Stimulated activated CD8-positive, alpha-beta memory T cell treated with anti-CD3 and anti-CD28 coated beads, Interleukin-7, amount 100 ng/mL, for 24 hours (primary cell): ENCODE results near the gene GABARAPL2.
"Not testable (repeated sequence)": the region's sequence is repeated elsewhere in the genome, so short reads cannot be mapped to it uniquely, and the experiment has no call there.

Experiments used
- DNase-seq: peaks from one replicate; pipeline ENCODE4 v3.0.0-alpha.2; 2020; ENCODE audit warnings: low read depth

Gene GABARAPL2

DNA sequence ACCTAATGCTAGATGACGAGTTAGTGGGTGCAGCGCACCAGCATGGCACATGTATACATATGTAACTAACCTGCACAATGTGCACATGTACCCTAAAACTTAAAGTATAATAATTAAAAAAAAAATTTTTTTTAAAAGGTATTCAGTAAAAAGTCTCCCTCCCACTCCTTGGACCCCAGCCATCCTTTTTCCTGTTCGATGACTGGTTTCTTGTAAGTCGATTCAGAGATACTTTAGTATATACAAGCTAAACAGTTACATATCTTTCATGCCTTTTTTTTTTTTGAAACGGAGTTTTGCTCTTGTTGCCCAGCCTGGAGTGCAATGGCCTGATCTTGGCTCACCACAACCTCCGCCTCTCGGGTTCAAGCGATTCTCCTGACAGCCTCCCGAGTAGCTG is 25.7 kb downstream of the GABARAPL2 start:
- DNase-seq = not testable (repeated sequence)

DNA sequence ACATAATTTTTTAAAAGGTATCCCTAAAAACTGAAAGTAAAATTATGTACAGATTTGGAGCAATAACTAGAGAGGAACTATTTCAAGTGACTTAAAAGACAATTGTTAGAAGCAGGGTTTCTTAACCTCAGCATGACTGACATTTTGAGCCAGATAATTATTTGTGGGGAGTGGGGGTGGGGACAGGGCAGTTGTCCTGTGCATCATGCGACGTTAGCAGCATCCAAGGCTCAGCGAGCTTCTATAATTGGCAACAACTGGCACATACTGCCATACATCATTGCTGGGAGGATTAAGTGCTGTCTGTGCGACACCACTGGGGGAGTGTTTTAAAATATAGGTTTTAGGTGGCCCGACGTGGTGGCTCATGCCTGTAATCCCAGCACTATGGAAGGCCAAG is 27.1 kb downstream of the GABARAPL2 start:
- no peak for DNase-seq

DNA sequence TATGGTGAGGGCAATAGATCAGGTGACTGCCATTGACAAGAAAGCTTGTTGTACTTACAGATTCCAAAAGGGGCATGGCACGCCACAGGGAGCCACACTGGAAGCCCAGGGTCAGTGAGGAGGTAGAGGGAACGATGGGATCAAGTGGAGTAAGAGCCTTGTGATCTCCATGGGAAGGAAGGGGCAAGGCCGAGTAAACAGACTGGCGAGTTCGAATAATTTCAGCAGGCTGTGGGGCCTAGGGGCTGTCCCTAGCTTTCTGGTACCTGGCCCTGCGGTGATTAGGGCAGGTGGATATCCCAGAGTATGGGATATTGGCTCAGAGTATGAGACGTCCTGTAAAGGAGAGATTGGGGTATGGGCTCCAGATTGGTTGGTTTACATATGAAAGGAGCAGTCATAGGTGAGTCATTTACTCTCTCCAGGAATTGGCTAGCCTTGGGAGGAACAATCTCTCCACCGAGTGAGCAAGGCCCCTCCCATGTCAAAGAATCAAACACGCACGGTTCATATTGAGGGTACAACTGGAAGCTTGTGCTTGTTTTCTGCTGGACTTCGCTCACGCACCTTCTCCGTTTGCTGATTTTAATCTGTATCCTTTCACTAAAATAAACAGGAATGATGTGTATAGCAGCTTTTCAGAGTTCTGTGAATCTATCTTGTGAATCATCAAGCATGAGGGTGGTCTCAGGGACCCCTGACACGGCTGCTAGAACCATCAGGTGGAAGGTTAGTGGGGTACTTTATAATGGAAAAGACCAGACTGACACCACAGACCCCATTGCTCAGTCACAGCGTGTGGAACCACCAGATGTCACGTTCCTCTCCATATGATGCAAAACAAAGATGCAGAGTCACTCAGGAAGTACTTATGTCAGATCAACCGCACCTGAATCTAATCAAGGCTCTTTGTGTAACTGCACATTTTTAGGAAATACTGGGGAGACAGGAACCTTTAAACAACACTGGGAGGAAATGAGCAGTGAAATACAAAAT is 27.9 kb downstream of the GABARAPL2 start:
- no peak for DNase-seq

DNA sequence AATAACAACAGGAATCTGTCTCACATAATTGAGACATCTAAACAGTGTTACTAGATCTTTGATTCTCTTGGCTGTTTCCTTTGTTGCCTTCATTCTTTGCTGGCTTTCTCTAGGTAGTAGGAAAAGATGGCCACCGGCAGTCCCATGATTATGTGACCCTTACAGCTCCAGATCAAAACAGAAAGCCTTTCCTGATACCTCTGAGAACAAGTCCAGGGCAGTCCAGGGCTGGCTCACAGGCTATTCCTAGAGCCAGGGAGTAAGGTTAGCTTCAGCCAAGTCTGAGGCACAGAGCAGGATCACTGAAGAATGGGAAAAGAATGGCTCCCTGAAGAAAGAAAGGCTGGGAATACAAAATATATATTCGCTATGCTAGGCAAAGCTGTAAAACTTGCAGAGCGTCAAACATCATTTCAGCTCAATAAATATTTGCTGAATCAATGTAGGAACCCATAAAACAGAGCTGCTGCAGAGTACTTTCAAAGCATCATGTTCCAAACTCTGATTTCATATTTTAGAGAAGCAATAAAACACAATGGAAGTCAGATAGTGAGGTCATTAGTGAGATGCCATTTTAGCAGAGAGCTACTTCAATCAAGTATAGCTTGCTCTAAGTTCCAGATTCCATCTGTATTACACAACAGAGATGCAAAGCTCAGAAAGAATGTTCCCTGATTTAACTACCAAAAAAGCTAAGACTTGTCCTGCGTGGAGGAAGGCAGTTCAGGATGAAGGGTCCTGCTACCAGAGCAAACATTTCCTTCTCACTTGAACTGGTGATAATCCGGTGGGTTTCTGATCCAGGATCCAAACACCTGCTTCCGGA is 33.5 kb downstream of the GABARAPL2 start:
- DNase-seq = no peak

DNA sequence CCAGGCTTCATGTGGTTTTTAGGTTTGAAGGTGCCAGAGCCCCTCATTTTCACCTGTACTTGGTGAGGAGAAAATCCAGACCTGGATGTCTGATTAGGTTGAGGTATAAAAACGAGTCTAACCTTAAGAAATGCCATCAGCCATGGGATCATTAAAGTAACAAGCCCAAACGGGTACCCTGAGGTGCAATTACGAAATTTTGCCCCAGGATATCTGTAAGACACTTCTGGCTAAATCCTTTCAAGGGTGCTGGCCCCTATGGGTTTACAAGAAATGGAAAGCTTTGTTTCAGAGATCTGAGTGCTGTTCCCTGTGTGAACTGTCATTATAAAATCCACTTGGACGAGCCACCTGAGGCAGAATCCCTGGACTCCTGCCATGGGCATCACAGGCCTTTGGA is 37.1 kb downstream of the GABARAPL2 start:
- DNase-seq = no peak

- no peak for DNase-seq
Measured at GRCh38 chr16:75606507-75606906, 40.3 kb downstream of the GABARAPL2 start.

DNA sequence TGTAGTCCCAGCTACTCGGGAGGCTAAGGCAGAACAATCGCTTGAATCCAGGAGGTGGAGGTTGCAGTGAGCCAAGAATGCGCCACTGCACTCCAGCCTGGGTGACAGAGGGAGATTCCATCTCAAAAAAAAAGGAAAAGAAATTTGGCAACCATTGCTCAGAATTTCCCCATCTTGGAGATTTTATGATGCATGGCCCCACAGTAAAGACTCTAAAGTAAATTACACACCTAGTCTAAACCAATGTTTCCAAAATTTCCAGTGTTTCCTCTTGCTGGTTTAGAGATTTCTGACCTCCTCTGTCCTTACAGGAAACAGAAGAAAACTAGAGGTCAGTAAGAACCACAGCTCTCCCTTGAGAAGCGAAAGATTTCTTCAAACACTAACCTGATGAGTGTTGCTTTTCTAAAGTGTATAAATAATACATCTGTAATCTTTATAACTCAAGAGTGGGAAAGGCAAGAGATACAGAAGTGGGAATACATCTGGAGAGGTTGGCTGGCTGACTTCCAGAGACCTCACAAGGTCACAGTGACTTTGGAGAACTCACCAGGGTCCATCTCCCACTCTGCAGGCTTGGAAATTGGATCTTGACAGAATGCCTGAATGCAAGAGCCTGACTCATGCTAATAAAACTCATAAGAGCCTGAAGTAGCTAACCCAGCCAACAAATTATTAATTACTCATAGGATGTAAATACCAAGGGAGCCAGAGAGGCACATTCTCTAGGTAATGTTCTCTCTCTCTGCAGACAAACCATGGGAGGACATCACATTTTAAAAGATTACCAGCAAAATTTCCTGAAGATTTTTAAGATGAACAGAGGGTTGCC is 48.1 kb downstream of the GABARAPL2 start:
- DNase-seq = no peak

DNA sequence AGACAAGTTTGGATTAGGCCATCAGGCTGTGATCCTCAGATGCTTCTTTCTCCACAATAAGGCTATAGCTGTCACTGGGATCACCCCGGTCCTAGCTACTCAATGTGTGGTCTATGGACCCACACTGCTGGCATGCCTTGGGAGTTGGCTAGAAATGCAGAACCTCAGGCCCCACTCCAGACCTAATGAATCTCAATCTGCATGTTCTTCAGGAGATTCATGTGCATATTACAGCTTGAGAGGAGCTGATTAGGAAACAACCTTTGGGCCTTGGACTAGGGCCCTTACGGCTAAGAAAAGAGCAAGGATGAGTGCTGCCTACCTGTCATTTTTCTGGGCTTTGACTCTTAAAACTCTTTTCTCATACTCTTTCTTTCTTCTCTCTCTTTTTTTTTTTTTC is 49.4 kb downstream of the GABARAPL2 start:
- no peak for DNase-seq

GRCh38 chr16:75616521-75617010 is 50.4 kb downstream of the GABARAPL2 start:
- no peak for DNase-seq

GRCh38 chr16:75617121-75617520 is 50.9 kb downstream of the GABARAPL2 start:
- no peak for DNase-seq

- no peak for DNase-seq
Measured at GRCh38 chr16:75618780-75619179, 52.6 kb downstream of the GABARAPL2 start.

DNA sequence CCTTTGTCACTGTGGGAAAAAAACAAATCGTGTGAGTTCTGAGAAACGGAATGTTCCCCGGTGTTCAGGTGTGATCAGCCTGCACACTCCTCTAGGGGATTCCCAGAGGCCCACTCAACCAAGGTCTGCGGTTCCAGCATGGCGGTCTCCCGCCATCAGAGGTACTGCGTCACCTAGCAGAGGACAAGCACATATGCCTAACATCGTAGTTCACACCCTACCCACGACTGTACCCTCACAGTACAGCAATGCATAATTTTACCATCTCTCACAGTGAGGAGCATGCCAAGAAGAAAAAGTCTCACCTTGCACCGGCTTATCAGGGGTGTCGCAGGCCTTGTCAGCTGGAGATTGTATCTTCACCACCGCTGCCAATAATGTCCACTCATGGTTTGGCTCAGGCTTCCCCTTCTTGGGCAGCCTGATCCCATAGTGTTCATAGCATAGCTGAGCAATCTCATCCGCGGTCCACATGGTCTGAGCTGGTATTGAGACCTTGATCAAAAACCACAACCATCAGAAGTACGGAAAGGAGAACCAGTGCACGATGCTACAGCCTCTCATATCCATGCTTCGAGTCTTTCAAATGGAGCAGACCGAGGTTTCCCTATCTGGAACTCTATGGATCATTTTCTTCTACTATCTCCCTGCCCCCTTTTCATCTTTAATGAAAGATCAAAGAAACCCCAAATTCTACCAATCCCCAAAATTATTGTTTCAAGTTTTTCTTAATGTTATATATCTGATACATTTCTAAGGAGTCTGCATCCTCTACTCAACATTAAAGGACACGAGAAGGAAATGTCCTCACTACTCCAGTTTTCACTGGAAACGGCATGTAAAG is 54.4 kb downstream of the GABARAPL2 start:
- DNase-seq = no peak

DNA sequence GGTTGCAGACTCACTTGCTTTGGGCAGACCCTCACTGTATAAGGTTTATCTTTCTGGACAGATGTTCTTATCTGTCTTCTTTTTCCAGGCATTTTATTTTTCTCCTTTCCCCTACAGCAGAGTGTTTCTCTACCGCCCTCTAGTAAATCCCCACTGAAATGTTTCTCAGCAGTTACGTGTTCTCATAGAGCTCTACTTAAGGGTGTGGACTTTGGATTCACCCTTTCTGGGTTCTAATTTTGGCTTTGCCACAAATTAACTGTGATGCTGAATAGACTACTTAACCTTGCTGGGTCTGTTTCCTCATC is 54.9 kb downstream of the GABARAPL2 start:
- no peak for DNase-seq

- DNase-seq = peak; percentile 95
Measured at GRCh38 chr16:75622761-75623605, 56.8 kb downstream of the GABARAPL2 start, which contains the start of gene ADAT1. ADAT1 (minus strand) TSS chr16:75623281; CDS start chr16:75620799, 2,482 bp downstream.

- no peak for DNase-seq
Measured at GRCh38 chr16:75624921-75625334, 58.7 kb downstream of the GABARAPL2 start.

GRCh38 chr16:75626806-75627205 is 60.6 kb downstream of the GABARAPL2 start:
- no peak for DNase-seq
